ENCODE measurements around the gene RAB28.

Gene RAB28

DNA sequence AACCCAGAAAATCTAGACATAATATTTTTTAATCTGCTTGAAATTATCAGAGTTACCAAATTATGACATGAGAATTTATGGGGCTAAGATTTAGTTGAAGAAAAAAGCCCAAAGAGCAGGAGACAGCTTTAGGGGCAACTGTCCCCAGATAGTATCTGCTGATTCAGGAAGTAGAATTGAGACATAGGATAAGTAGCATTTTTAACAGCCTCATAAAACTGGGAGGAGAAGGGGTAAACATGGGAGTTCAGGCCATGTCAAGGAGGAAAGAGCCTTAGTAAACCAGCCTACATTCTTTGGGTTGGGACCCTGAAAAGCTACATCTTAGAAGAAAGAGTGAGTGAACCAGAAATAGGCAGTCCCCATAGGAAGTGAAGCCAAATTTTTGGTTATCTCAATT is 9.7 kb upstream of the RAB28 start:
- TF ChIP-seq, protein P1, sequence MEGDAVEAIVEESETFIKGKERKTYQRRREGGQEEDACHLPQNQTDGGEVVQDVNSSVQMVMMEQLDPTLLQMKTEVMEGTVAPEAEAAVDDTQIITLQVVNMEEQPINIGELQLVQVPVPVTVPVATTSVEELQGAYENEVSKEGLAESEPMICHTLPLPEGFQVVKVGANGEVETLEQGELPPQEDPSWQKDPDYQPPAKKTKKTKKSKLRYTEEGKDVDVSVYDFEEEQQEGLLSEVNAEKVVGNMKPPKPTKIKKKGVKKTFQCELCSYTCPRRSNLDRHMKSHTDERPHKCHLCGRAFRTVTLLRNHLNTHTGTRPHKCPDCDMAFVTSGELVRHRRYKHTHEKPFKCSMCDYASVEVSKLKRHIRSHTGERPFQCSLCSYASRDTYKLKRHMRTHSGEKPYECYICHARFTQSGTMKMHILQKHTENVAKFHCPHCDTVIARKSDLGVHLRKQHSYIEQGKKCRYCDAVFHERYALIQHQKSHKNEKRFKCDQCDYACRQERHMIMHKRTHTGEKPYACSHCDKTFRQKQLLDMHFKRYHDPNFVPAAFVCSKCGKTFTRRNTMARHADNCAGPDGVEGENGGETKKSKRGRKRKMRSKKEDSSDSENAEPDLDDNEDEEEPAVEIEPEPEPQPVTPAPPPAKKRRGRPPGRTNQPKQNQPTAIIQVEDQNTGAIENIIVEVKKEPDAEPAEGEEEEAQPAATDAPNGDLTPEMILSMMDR (IDR thresholded peaks at IDR 0.05; ENCODE audit: control extremely low read depth, extremely low read depth, low read depth, missing control alignments), result no peak
- CTCF ChIA-PET, result no interaction called here
- POLR2A ChIA-PET, result no interaction called here
- DNase-seq (ENCODE audit: extremely low spot score), result no peak

DNA sequence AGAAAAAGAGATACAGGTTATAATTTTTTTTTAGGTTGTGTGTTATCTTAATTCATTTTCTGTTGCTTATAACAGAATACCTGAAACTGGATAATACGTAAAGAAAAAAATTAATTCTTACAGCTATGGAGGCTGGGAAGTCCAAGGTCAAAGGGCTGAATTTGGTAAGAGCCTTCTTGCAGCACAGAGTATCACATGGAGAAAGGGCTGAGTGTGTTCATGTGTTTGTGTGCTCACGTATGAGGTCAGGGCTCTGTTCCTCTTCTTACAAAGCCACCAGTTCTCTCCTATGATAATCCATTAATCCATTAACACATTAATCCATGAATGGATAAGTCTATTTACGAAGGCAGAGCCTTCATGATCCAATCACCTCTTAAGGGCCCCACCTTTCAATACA is 8.6 kb upstream of the RAB28 start:
- CTCF ChIA-PET, result interaction anchor here (1.7 kb wide), 1 partner anchor 35 kb away, joined by 4 read pairs; no protein-coding TSS in a partner anchor
- POLR2A ChIA-PET, result no interaction called here
- DNase-seq (ENCODE audit: extremely low spot score), result no peak

DNA sequence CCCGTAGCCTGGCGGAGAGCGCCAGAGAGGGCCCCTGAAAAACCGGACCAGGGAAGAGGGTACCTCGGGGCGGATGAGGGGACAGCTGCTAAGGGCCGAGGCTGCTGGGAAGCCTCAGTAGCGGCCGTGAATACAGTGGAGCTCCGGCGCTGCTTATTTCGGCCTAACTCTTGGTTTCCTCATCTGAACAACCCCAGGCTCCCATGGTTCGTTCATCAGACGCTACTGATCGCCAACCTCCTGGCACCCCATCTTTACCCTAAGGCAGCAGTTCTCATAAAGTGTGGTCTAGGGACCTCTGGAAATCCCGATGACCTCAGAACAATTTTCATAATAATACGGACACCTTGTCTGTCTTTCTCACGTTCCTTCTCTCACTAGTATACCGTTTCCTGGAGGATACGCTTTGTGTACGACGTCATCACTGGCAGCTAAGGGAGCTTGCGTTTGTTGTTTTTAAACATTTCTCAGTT is 645 bp upstream of the RAB28 start:
- POLR2A ChIA-PET, result no interaction called here
- TF ChIP-seq, protein P1 (IDR thresholded peaks at IDR 0.05; ENCODE audit: control extremely low read depth, extremely low read depth, low read depth, missing control alignments), result no peak
- DNase-seq (ENCODE audit: extremely low spot score), result no peak
- CTCF ChIA-PET, result no interaction called here

More for the DNA sequence above, 8.6 kb upstream of the RAB28 start:
- TF ChIP-seq, protein P1 (IDR thresholded peaks at IDR 0.05; ENCODE audit: control extremely low read depth, extremely low read depth, low read depth, missing control alignments), result no peak

DNA sequence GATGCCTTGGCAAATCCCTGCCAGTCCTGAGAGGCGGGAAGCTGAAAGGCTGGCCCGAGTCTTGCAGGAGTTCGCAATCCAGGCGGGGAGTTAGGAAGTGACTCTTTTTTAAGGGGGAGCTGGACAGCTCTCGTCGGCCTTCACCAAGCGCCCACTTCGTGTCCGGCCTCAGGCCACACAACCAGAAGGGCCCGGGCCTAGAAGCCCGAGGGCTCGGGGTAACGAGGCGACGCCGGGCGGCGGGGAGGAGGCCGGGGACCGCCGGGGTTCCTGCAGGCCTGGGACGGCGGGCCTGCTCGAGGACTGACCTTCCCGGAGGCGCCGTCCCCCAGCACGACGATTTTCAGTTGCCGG is 395 bp downstream of the RAB28 start:
- CTCF ChIA-PET, result interaction anchor here (1.0 kb wide), 1 partner anchor 52 kb away, joined by 3 read pairs; no protein-coding TSS in a partner anchor
- POLR2A ChIA-PET, result no interaction called here
- TF ChIP-seq, protein P1 (IDR thresholded peaks at IDR 0.05; ENCODE audit: control extremely low read depth, extremely low read depth, low read depth, missing control alignments), result no peak
- peak; percentile 18 for DNase-seq (ENCODE audit: extremely low spot score)

DNA sequence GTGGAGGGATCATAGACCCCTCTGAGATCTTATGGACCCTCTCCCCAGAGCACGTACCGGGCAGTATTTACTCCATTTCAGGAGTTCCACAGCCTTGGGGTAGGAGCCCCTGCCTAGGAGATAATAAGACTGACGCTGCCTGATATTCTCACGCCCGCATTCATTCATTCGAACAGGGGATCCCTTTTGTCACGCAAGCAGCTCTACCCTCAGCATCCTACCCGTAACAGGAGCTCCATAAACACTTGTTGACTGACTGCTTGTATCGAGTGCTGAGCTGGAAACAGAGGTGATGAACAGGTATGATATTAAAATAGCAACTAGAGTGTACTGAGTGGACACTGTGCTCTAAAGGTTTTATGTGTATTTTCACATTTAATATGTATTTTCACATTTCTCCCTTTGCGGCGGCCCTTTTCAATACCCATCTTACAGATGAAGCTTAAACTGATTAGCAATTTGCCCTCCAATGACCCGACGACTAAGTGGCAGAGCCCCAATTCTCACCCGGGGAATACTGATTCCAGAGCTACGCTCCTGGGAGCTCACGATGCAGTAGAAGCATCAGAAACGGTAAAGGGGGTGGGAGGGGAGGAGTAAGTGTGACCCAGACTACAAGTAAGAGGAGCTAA is 888 bp downstream of the RAB28 start:
- CTCF ChIA-PET, result interaction anchor here (1.0 kb wide), 1 partner anchor 52 kb away, joined by 3 read pairs; no protein-coding TSS in a partner anchor
- no peak for DNase-seq (ENCODE audit: extremely low spot score)
- TF ChIP-seq, protein P1 (IDR thresholded peaks at IDR 0.05; ENCODE audit: control extremely low read depth, extremely low read depth, low read depth, missing control alignments), result no peak
- POLR2A ChIA-PET, result no interaction called here

DNA sequence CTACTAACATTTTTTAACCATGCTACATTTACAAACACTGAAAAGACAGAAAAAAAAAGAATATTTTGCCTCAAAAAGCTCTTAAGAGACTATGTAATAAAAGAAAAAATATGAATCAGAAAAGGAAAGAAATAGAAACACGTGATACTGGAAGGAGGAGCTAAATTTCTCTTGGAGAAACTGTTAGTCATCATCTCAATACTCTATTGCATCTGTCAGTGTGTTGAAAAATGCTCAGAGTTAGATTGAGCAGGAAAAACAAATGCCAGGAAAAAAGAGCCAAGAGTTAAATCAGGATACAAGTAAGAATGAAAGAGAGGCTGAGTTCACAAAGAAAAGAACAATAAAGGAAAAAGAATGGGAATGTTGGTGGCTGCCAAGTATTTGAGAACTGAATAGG is 2.6 kb downstream of the RAB28 start:
- POLR2A ChIA-PET, result no interaction called here
- CTCF ChIA-PET, result no interaction called here
- DNase-seq (ENCODE audit: extremely low spot score), result no peak
- TF ChIP-seq, protein P1 (IDR thresholded peaks at IDR 0.05; ENCODE audit: control extremely low read depth, extremely low read depth, low read depth, missing control alignments), result no peak

Data from GM10248 (cell line).